Hypothalamus (tissue), 51 donors: Measurements from ENCODE around the gene CLPSL1.
A peak's percentile ranks its signal among the peaks of the same experiment; 100 is the strongest.

ENCODE experiments used
- DNase-seq, 51 donors: peaks; one replicate each; lab custom pipeline; 2025; lab: John Stamatoyannopoulos, UW

Gene CLPSL1

DNA sequence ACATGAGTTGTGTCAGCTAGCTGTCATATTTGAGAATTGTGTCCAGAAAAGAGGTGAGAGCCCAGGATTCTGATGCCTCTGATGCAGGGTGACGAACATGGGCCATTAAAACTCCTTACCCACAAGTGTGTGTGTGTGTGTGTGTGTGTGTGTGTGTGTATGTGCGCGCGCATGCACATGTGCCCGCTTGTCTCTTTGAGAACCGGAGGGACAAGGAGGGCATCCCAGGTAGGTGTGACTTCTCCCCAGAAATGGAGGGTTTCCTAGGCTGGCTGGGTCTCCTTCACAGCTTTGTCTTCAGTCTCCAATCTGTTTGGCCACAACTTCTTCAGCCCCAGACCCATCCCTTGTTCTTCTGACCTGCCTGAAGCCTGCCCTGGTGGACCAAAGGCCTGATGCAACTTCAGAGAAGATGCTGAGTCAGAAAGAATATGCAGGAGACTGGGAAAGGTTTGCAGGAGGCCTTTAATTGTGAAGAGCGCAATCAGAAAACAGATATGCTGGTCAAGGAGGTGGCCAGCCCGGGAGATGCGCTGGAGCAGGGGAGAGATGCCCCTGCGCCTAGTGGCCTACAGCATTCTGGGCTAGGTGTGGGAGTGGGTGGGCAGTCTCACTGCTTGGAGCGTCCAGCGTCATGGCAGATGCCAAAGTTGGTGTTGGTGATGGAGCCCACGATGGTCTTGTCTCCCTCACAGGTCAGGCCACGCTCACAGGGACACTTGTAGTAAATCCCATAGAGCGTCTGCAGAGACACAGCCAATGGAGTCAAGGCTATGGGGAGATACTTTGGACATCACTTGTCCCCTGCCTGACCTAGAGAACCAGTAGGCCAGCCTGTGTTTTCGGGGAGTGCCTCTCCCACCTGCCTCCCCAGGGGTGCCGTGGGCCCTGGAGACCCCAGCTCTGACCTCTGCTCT, 14.0 kb downstream of the CLPSL1 start:
- no peak for DNase-seq

DNA sequence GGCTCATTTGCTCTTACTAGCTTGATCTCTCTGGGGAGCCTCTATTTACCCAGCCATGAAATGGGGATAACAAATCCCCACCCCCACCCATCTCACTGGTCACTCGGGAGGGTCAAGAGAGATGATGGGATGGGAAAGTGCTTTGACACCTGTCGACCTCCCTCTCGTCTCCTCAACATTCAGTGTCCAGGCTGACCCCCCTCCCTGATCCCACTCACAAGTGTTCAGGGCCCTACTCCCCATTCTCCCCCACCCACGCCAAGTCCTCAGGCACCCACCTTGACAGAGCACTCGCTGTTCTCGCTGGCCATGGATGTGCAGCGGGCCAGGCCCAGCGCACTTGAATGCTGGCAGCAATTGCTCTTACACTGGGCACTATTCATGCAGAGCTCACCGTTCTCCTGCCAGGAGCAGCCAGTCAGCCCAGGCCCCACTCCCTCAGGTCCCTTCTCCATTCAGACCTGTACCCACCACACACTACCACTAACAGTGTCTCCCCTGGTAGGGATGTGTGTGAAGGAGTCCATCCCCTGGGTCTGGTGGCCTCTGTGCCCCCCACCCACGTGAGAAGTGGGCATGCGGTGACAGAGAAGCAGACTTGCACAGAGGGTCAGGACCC, 14.7 kb downstream of the CLPSL1 start:
- no peak for DNase-seq

- no peak for DNase-seq
These were observed 15.4 kb downstream of the CLPSL1 start for GRCh38 chr6:35796236-35796635.

DNA sequence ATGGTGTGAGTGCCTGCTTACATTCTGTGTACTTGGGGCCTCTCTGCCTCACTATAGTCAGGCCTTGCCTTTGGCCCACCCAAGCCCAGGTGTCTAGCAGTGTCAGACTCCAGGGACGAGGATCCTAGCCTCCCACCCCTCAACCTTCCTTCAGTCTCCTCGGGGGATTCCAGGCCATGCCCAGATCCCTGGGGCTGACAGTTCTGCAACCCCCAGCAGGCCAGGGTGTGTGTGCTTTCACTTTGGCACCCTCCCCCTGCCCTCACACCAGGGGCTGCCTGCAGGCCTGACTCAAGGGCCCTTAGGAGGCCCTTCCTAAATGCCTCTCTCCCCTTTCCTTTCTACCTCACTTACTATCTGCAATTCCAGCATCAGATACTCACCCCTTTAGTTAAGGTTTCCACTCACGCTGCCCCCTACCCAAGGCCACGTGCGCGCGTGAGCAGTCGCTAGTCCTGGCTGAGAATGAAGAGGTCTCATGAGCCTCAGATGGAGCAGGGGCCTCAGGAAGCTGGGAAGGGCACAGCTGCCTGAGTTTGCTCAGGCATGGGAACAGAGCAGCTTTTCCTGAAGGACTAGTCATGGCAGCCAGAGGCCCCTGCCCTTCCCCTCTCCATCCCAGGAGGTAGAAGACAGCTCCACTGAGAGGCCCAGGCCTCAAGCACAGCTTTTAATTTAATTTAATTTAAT, 17.2 kb downstream of the CLPSL1 start:
- no peak for DNase-seq

GRCh38 chr6:35798706-35799105, 17.9 kb downstream of the CLPSL1 start:
- no peak for DNase-seq

- no peak for DNase-seq
These were observed 20.3 kb downstream of the CLPSL1 start for GRCh38 chr6:35801148-35801547.

GRCh38 chr6:35804996-35805736, 24.3 kb downstream of the CLPSL1 start, which contains the start of gene LHFPL5:
Gene LHFPL5 (plus strand): TSS chr6:35805352. CDS start chr6:35805671, 319 bp downstream.
- peak in 17 of 51 donors; percentile 2 to 48 (median 18) for DNase-seq

- DNase-seq, result peak in 1 of 51 donors; percentile 20
These were observed 27.9 kb downstream of the CLPSL1 start for GRCh38 chr6:35808688-35809087.

- no peak for DNase-seq
These were observed 29.0 kb downstream of the CLPSL1 start for GRCh38 chr6:35809809-35810208.

GRCh38 chr6:35810971-35811698, 30.3 kb downstream of the CLPSL1 start:
- no peak for DNase-seq

DNA sequence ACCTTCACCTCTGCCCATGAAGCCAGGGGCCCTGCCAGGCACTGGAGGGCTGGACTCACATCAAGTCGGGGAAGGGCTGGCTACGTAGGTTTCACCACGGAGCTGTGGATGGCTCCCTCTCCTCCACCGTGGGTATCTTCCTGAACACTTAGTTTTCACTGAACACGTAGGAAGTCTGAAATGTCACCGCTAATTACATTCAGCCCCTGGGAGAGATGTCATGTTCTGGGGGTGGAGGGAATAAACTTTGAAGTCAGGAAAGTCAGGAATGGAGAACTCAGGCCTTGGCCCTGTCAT, 30.8 kb downstream of the CLPSL1 start:
- DNase-seq, result no peak

- no peak for DNase-seq
These were observed 36.7 kb downstream of the CLPSL1 start for GRCh38 chr6:35817515-35817914.

GRCh38 chr6:35823601-35824000, 42.8 kb downstream of the CLPSL1 start:
- DNase-seq, result no peak

DNA sequence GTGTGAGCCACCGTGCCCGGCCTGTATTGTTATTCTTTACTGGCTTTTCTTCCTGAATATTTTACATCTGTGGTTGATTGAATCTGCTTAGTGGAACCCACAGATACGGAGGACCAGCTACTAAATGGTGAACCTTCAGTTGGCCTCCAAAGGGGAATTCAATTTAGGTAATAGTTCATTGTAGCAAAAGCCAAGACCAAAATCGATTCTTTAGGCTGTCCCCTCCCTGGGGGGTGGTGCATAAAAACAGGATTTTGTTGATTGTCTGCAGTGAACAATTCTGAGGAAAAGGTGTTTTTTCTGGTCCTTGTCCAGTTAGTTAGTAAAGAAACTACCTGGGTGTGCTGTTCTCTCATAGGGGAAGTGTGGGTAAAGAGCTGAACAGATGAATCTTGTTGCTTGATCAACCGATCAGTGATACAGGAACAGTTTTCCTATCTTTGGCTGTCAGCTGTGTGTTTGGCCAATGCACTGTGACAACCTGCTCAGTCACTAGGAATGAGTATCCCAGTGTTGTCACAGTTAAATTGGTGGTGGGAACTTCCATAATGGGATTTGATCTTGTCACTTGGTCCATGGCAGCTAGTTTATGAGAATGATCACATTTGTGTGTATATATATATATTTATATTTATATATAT, 43.9 kb downstream of the CLPSL1 start:
- no peak for DNase-seq

GRCh38 chr6:35829306-35829705, 48.5 kb downstream of the CLPSL1 start:
- DNase-seq, result no peak

DNA sequence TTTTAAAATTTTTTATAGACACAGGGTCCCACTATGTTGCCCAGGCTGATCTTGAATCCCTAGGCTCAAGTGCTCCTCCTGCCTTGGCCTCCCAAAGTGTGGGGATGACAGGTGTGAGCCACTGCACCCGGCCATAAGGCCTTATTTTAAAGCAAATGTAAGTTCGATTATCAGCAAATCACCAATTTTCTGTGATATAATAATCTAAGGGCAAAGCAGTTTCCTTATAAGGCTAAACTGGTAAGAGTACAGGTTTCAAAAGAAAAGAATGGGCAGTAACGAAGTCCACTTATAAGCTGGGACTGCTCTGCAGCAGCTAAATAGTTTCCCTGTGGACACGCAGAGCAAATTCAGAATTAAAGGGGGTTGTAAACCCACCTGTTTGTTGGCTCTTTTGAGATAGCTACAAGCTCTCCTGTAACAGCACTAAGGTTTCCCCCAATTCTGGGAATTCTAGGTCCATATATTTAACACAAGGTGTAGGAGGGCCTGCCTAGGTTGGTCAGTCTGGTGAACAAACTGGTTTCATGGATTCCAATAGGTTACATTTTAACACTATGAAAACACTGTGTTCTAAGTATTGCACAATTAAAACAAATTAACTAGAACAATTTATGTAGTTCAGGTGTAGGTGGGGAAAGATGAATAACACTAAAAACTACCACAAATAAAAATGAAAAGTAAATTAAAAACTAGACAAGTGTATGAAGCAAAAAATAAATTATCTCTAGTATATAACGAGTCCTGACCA, 50.6 kb downstream of the CLPSL1 start:
- DNase-seq, result no peak

GRCh38 chr6:35833536-35833935, 52.7 kb downstream of the CLPSL1 start:
- no peak for DNase-seq
